HepG2 (cell line): ENCODE data around the gene PRSS22. TPM values are rescaled to one million over a fixed set of nuclear protein-coding genes. Genes with fewer than 3 reads are reported as not detected.

Source experiments
- ATF2 ChIP-seq: sonication (generic); formaldehyde crosslinking; IDR thresholded peaks from 2 replicates; pipeline ENCODE4 v1.4.0; 2020; ENCODE audit warnings: missing genetic modification reagents
- BCL3 ChIP-seq: sonication (generic); formaldehyde crosslinking; IDR thresholded peaks from 2 replicates; pipeline ENCODE4 v1.5.1; 2020; ENCODE audit warnings: mild to moderate bottlenecking, missing genetic modification reagents, moderate library complexity
- CENPT ChIP-seq: sonication (generic); formaldehyde crosslinking; IDR thresholded peaks from 2 replicates; pipeline ENCODE4 v1.8.0; 2022; ENCODE audit warnings: low read depth, mild to moderate bottlenecking, moderate library complexity, missing genetic modification reagents
- DMTF1 ChIP-seq: sonication (generic); formaldehyde crosslinking; IDR thresholded peaks from 2 replicates; pipeline ENCODE4 v1.4.0; 2020; ENCODE audit warnings: mild to moderate bottlenecking, missing genetic modification reagents
- ERF ChIP-seq: IDR thresholded peaks from 2 replicates; pipeline ENCODE4 v1.6.1; 2018; ENCODE audit warnings: missing biosample characterization, missing genetic modification reagents
- FLYWCH1 ChIP-seq: sonication (generic); formaldehyde crosslinking; IDR thresholded peaks from 2 replicates; pipeline ENCODE4 v1.8.1; 2023; ENCODE audit warnings: mild to moderate bottlenecking, missing genetic modification reagents
- HHEX ChIP-seq: IDR thresholded peaks from 2 replicates; pipeline ENCODE4 v1.6.1; 2016; ENCODE audit warnings: control low read depth
- HNF4G ChIP-seq, 2 experiments: sonication (generic) in 1 of 2; formaldehyde crosslinking in 1 of 2; IDR thresholded peaks; 2 replicates each; pipeline versions ENCODE4 v1.4.0 to v1.6.1; 2011 to 2020; ENCODE audit warnings: borderline replicate concordance in 2 of 2, low read depth in 2 of 2, mild to moderate bottlenecking in 2 of 2, low read length in 1 of 2, missing genetic modification reagents in 1 of 2, moderate library complexity in 1 of 2
- IRF2 ChIP-seq: IDR thresholded peaks from 2 replicates; pipeline ENCODE4 v1.6.1; 2018; ENCODE audit warnings: missing genetic modification reagents, missing compliant biosample characterization
- MIER2 ChIP-seq: IDR thresholded peaks from 2 replicates; pipeline ENCODE4 v1.6.1; 2016; ENCODE audit warnings: missing biosample characterization, missing genetic modification reagents
- PRDM4 ChIP-seq: sonication (generic); formaldehyde crosslinking; IDR thresholded peaks from 2 replicates; pipeline ENCODE4 v1.9.0; 2021; ENCODE audit warnings: missing genetic modification reagents, borderline replicate concordance
- RFXANK ChIP-seq: IDR thresholded peaks from 2 replicates; pipeline ENCODE4 v1.6.1; 2016
- SNAI1 ChIP-seq: sonication (generic); formaldehyde crosslinking; IDR thresholded peaks from 2 replicates; pipeline ENCODE4 v1.5.0; 2020; ENCODE audit warnings: mild to moderate bottlenecking, missing genetic modification reagents, borderline replicate concordance
- SSRP1 ChIP-seq: IDR thresholded peaks from 2 replicates; pipeline ENCODE4 v1.6.1; 2016; ENCODE audit warnings: control low read depth
- ZFP90 ChIP-seq: sonication (generic); formaldehyde crosslinking; IDR thresholded peaks from 2 replicates; pipeline ENCODE4 v1.8.0; 2022; ENCODE audit warnings: missing genetic modification reagents, mild to moderate bottlenecking, inconsistent platforms, borderline replicate concordance
- ZNF17 ChIP-seq: sonication (generic); formaldehyde crosslinking; IDR thresholded peaks from 2 replicates; pipeline ENCODE4 v1.5.0; 2020; ENCODE audit warnings: mild to moderate bottlenecking, missing genetic modification reagents
- ZNF260 ChIP-seq: sonication (generic); formaldehyde crosslinking; IDR thresholded peaks from 2 replicates; pipeline ENCODE4 v1.4.0; 2020; ENCODE audit warnings: missing genetic modification reagents, low read depth, mild to moderate bottlenecking, borderline replicate concordance
- ZNF460 ChIP-seq: sonication (generic); formaldehyde crosslinking; IDR thresholded peaks from 2 replicates; pipeline ENCODE4 v1.5.1; 2020; ENCODE audit warnings: missing genetic modification reagents, mild to moderate bottlenecking, borderline replicate concordance
- ZNF550 ChIP-seq: sonication (generic); formaldehyde crosslinking; IDR thresholded peaks from 2 replicates; pipeline ENCODE4 v1.4.0; 2020; ENCODE audit warnings: mild to moderate bottlenecking, missing genetic modification reagents, borderline replicate concordance
- ZNF569 ChIP-seq: sonication (generic); formaldehyde crosslinking; IDR thresholded peaks from 2 replicates; pipeline ENCODE4 v1.5.0; 2020; ENCODE audit warnings: mild to moderate bottlenecking, missing genetic modification reagents, moderate library complexity, borderline replicate concordance
- ZNF644 ChIP-seq: IDR thresholded peaks from 2 replicates; pipeline ENCODE4 v1.6.1; 2016; ENCODE audit warnings: low read depth
- ZNF788 ChIP-seq: sonication (generic); formaldehyde crosslinking; IDR thresholded peaks from 2 replicates; pipeline ENCODE4 v1.5.0; 2020; ENCODE audit warnings: mild to moderate bottlenecking, missing genetic modification reagents, borderline replicate concordance
- polyA plus RNA-seq, 8 experiments: library from polyadenylated mRNA; depleted of rRNA in 3 of 8; stranded (reverse) in 7 of 8; unstranded in 1 of 8; fragments of >200 nt; fragmentation: Illumina TruSeq in 4 of 8; extraction: Trizol in 4 of 8; gene quantifications; 2 replicates each; pipeline versions ENCODE4 v1.2.1 to v1.2.3, GENCODE V29; 2011 to 2016; ENCODE audit warnings: low read depth in 4 of 8, missing spikeins in 1 of 8, mixed read lengths in 1 of 8; ENCODE audit not compliant: insufficient read depth in 1 of 8
- total RNA-seq, 5 experiments: library from RNA; depleted of rRNA; stranded (reverse); fragments of >200 nt; fragmentation: Illumina TruSeq; extraction: Trizol; gene quantifications; 2 replicates each; pipeline ENCODE4 v1.2.3, GENCODE V29; 2016; ENCODE audit warnings: low read depth in 1 of 5

The PRSS22 gene
- total and polyA plus RNA-seq, 2 of the 13 experiments (the other 11 are each of a cell fraction or from before 2014, with no cell fraction given) = 0.24 to 0.32 TPM

- TF ChIP-seq FLYWCH1 (no peak), ZFP90 (CRISPR knock-in tag) (peak; percentile 64; the same call in 1 of the 2 replicates), CENPT (peak; percentile 77; the same call in 1 of the 2 replicates), PRDM4 (CRISPR knock-in tag) (no peak), MIER2 (CRISPR knock-in tag) (no peak; the same call in 1 of the 2 replicates), ERF (CRISPR knock-in tag) (peak; percentile 73; the same call in 1 of the 2 replicates), ZNF569 (CRISPR knock-in tag) (no peak), ZNF644 (CRISPR knock-in tag) (no peak), IRF2 (peak; percentile 73), DMTF1 (CRISPR knock-in tag) (no peak), HHEX (CRISPR knock-in tag) (no peak), ATF2 (CRISPR knock-in tag) (peak; percentile 74; the same call in 1 of the 2 replicates), ZNF460 (CRISPR knock-in tag) (no peak), ZNF788 (peak; percentile 49; the same call in 1 of the 2 replicates), RFXANK (CRISPR knock-in tag) (no peak), HNF4G (IDR thresholded peaks at IDR 0.05; ENCODE audit: borderline replicate concordance, low read depth, low read length) (no peak), HNF4G (CRISPR knock-in tag; IDR thresholded peaks at IDR 0.05; ENCODE audit: borderline replicate concordance, low read depth) (peak; percentile 61; the same call in 1 of the 2 replicates), ZNF550 (no peak), ZNF260 (CRISPR knock-in tag) (no peak), ZNF17 (CRISPR knock-in tag) (no peak), SSRP1 (CRISPR knock-in tag) (no peak), BCL3 (CRISPR knock-in tag) (0 out of 2 replicates have a peak, but pooled peaks have one; percentile 39), SNAI1 (CRISPR knock-in tag) (no peak)
Measured at GRCh38 chr16:2905241-2905987, 47.4 kb upstream of the PRSS22 start (continued).
